Measurements from ENCODE around the gene EPS15.
"Not testable (repeated sequence)": the region's sequence is repeated elsewhere in the genome, so short reads cannot be mapped to it uniquely, and the experiment has no call there.

The EPS15 gene

GRCh38 chr1:51422367-51423072, 96.5 kb downstream of the EPS15 start:
- no peak for DNase-seq

GRCh38 chr1:51421964-51422363, 97.1 kb downstream of the EPS15 start:
- peak; percentile 28 for DNase-seq

GRCh38 chr1:51420867-51421627, 98.0 kb downstream of the EPS15 start:
- no peak for DNase-seq

- DNase-seq = no peak
These were observed 100.6 kb downstream of the EPS15 start for GRCh38 chr1:51418384-51418959.

- DNase-seq = no peak
These were observed 101.3 kb downstream of the EPS15 start for GRCh38 chr1:51417496-51418383.

GRCh38 chr1:51416910-51417309, 102.2 kb downstream of the EPS15 start:
- DNase-seq = no peak

- DNase-seq = no peak
These were observed 103.1 kb downstream of the EPS15 start for GRCh38 chr1:51415963-51416362.

- DNase-seq = no peak
These were observed 104.3 kb downstream of the EPS15 start for GRCh38 chr1:51414811-51415210.

- not testable (repeated sequence) for DNase-seq
These were observed 107.2 kb downstream of the EPS15 start for GRCh38 chr1:51411820-51412219.

GRCh38 chr1:51410568-51411460, 108.3 kb downstream of the EPS15 start:
- no peak for DNase-seq

GRCh38 chr1:51409755-51410541, 109.1 kb downstream of the EPS15 start:
- DNase-seq = not testable (repeated sequence)

- DNase-seq = no peak
These were observed 126.8 kb downstream of the EPS15 start for GRCh38 chr1:51392241-51392640.

- DNase-seq = not testable (repeated sequence)
These were observed 128.4 kb downstream of the EPS15 start for GRCh38 chr1:51390641-51391040.

GRCh38 chr1:51387288-51387687, 131.8 kb downstream of the EPS15 start:
- not testable (repeated sequence) for DNase-seq

- not testable (repeated sequence) for DNase-seq
These were observed 132.8 kb downstream of the EPS15 start for GRCh38 chr1:51386259-51386658.

- DNase-seq = no peak
These were observed 133.3 kb downstream of the EPS15 start for GRCh38 chr1:51385776-51386175.

GRCh38 chr1:51381964-51382363, 137.1 kb downstream of the EPS15 start:
- no peak for DNase-seq

- DNase-seq = no peak
These were observed 138.1 kb downstream of the EPS15 start for GRCh38 chr1:51380936-51381335.

GRCh38 chr1:51378871-51379270, 140.2 kb downstream of the EPS15 start:
- no peak for DNase-seq

- DNase-seq = no peak
These were observed 145.2 kb downstream of the EPS15 start for GRCh38 chr1:51373898-51374297.

- no peak for DNase-seq
These were observed 146.5 kb downstream of the EPS15 start for GRCh38 chr1:51372561-51372960.

All from RPMI8226 (cell line).